K562 (cell line): ENCODE data around the gene CDCA4. TPM values are rescaled to one million over a fixed set of nuclear protein-coding genes. Genes with fewer than 3 reads are reported as not detected.

ENCODE experiments used
- ATAC-seq: fragments of 200-7000 bp; cut with Tn5 transposase; 3 replicates; pipeline ENCODE4 v1.9.1; 2020; ENCODE audit warnings: moderate library complexity
- BruUV-seq: library from RNA; stranded (reverse); fragments of 400-500 nt; replicated peaks from 2 replicates; lab custom pipeline; 2021; lab: Mats Ljungman, UMichigan
- CTCF ChIA-PET: fragments of 300-600 bp; formaldehyde crosslinking; extraction: SDS; loops from one replicate; lab custom pipeline; 2021; ENCODE audit warnings: low intra/inter-chr PET ratio; lab: Yijun Ruan, JAX
- POLR2A ChIA-PET: fragments of 300-600, 350-650 bp; sonication (Branson Sonifier 250); formaldehyde crosslinking; extraction: SDS; loops from one replicate; lab custom pipeline; 2021; ENCODE audit warnings: antibody characterized with exemption, inconsistent platforms; lab: Yijun Ruan, JAX
- DNase-seq, 4 experiments: peaks; one replicate each; pipeline versions ENCODE4 v3.0.0 to v3.0.0-alpha.2; 2011 to 2018; ENCODE audit warnings: low spot score in 3 of 4, mixed read lengths in 3 of 4; ENCODE audit errors: extremely low read depth in 1 of 4
- FAIRE-seq: peaks from 2 replicates; lab custom pipeline; 2011; peaks lifted over from hg19 to GRCh38; lab: Jason Lieb, UNC
- H2AFZ ChIP-seq: 2 replicates; pipeline ENCODE4 v1.6.0; 2011; ENCODE audit warnings: low read depth, low read length, control low read depth, inconsistent platforms
- H3K27ac ChIP-seq: fragments of 200-600 bp; 3 replicates; pipeline ENCODE4 v1.8.0; 2011; ENCODE audit warnings: low read depth, mild to moderate bottlenecking, control low read depth, inconsistent platforms, low read length, moderate library complexity, mixed read lengths; ENCODE audit errors: extremely low read depth
- H3K27me3 ChIP-seq, 2 experiments: fragments of 300-600 bp in 1 of 2; 2 replicates in 1 of 2; 3 replicates in 1 of 2; pipeline versions ENCODE4 v1.6.0 to v1.8.0; 2011; ENCODE audit warnings: inconsistent platforms in 2 of 2, low read length in 2 of 2, mild to moderate bottlenecking in 1 of 2, mixed read lengths in 1 of 2, moderate library complexity in 1 of 2; ENCODE audit not compliant: control insufficient read depth in 2 of 2, insufficient read depth in 2 of 2
- H3K36me3 ChIP-seq: fragments of 300-600 bp; 3 replicates; pipeline ENCODE4 v1.8.0; 2011; ENCODE audit warnings: mild to moderate bottlenecking, low read length, inconsistent platforms; ENCODE audit not compliant: control insufficient read depth, insufficient read depth
- H3K4me1 ChIP-seq, 2 experiments: fragments of 200-600 bp in 1 of 2; replicated peaks in 1 of 2; 2 replicates in 1 of 2; 3 replicates in 1 of 2; pipeline versions ENCODE4 v1.5.1 to v1.8.0; 2011; ENCODE audit warnings: inconsistent platforms in 2 of 2, low read length in 2 of 2, mild to moderate bottlenecking in 1 of 2, mixed read lengths in 1 of 2, moderate library complexity in 1 of 2; ENCODE audit not compliant: control insufficient read depth in 2 of 2, insufficient read depth in 2 of 2
- H3K4me2 ChIP-seq: 2 replicates; pipeline ENCODE4 v1.6.1; 2011; ENCODE audit warnings: low read length, control low read depth, inconsistent platforms, mixed read lengths; ENCODE audit not compliant: insufficient read depth
- H3K4me3 ChIP-seq: fragments of 200-600 bp; sonication (generic), shearing (Covaris generic); 2 replicates; pipeline ENCODE4 v1.5.1; 2016; ENCODE audit warnings: control low read depth, inconsistent platforms
- H3K79me2 ChIP-seq: fragments of 200-600 bp; 3 replicates; pipeline ENCODE4 v1.8.0; 2011; ENCODE audit warnings: low read length, inconsistent platforms; ENCODE audit not compliant: control insufficient read depth, insufficient read depth
- H3K9ac ChIP-seq, 2 experiments: 2 replicates each; pipeline versions ENCODE4 v1.6.0 to v1.6.1; 2011; ENCODE audit warnings: low read depth in 2 of 2, low read length in 2 of 2, control low read depth in 1 of 2, inconsistent platforms in 1 of 2, mild to moderate bottlenecking in 1 of 2, mixed read lengths in 1 of 2; ENCODE audit not compliant: insufficient read depth in 1 of 2
- H3K9me1 ChIP-seq: one replicate; pipeline ENCODE4 v1.6.0; 2011; ENCODE audit warnings: inconsistent platforms, mild to moderate bottlenecking, low read length, moderate library complexity; ENCODE audit not compliant: control insufficient read depth, insufficient read depth
- H3K9me3 ChIP-seq: replicated peaks from 2 replicates; pipeline ENCODE4 v1.5.1; 2011; ENCODE audit warnings: low read depth, low read length, inconsistent platforms; ENCODE audit not compliant: control insufficient read depth, insufficient read depth
- H4K20me1 ChIP-seq: replicated peaks from 2 replicates; pipeline ENCODE4 v1.6.1; 2011; ENCODE audit warnings: low read length, inconsistent platforms, mixed read lengths; ENCODE audit not compliant: control insufficient read depth, insufficient read depth
- FOXP4 ChIP-seq: sonication (generic); formaldehyde crosslinking; IDR thresholded peaks from 2 replicates; pipeline ENCODE4 v1.8.0; 2022; ENCODE audit warnings: mild to moderate bottlenecking, missing genetic modification reagents, borderline replicate concordance
- NR4A1 ChIP-seq, 2 experiments: fragments of 250-450 bp in 1 of 2; fragments of 450-650 bp in 1 of 2; sonication (Bioruptor Pico) in 1 of 2; IDR thresholded peaks; 2 replicates each; pipeline versions ENCODE4 v1.4.0 to v1.6.1; 2016 to 2020; ENCODE audit warnings: mild to moderate bottlenecking in 2 of 2, missing compliant biosample characterization in 1 of 2, missing genetic modification characterization in 1 of 2, moderate library complexity in 1 of 2
- RBM17 ChIP-seq: fragments of 200-400 bp; formaldehyde crosslinking; IDR thresholded peaks from 2 replicates; pipeline ENCODE4 v1.6.1; 2017; ENCODE audit warnings: low read depth, mild to moderate bottlenecking, low read length, borderline replicate concordance
- ZBTB1 ChIP-seq: sonication (generic); formaldehyde crosslinking; IDR thresholded peaks from 2 replicates; pipeline ENCODE4 v1.8.1; 2023; ENCODE audit warnings: missing genetic modification reagents, low read depth, mild to moderate bottlenecking, borderline replicate concordance
- ZC3H8 ChIP-seq: fragments of 450-650 bp; IDR thresholded peaks from 2 replicates; pipeline ENCODE4 v1.6.1; 2017
- ZNF551 ChIP-seq: fragments of 250-450 bp; sonication (Bioruptor Pico); IDR thresholded peaks from 2 replicates; pipeline ENCODE4 v1.5.0; 2021; ENCODE audit warnings: mild to moderate bottlenecking, moderate library complexity
- ZNF696 ChIP-seq: fragments of 250-450 bp; sonication (Bioruptor Pico); conservative IDR thresholded peaks from 2 replicates; pipeline ENCODE4 v1.4.0; 2020; ENCODE audit warnings: mild to moderate bottlenecking, moderate library complexity
- WGBS: fragments of 100-300 bp; shearing (Covaris generic); methylation state at CpG from one replicate; pipeline ENCODE4 v1.1.6; 2016; ENCODE audit warnings: low coverage, mixed read lengths; ENCODE audit not compliant: insufficient coverage; ENCODE audit errors: missing lambda C conversion rate; 5-methylcytosine and 5-hydroxymethylcytosine counted together
- in situ Hi-C: fragments of 300-500 bp; cut with MboI; formaldehyde crosslinking; loops from 4 replicates; pipeline ENCODE4 v1.15.0; 2018; ENCODE audit warnings: inconsistent platforms, mixed read lengths
- intact Hi-C: fragments of 100-400 bp; cut with micrococcal nuclease; formaldehyde crosslinking; loops from 2 replicates; pipeline ENCODE4 v1.14.2; 2022
- polyA plus RNA-seq, 8 experiments: library from polyadenylated mRNA; depleted of rRNA in 4 of 8; stranded (reverse) in 5 of 8; unstranded in 3 of 8; fragments of >200 nt; fragmentation: Nextera tagmentation in 2 of 8; fragmentation: Illumina TruSeq in 1 of 8; extraction: Ambion mirVana in 2 of 8; extraction: Trizol in 1 of 8; gene quantifications; 2 replicates each; pipeline versions ENCODE4 v1.2.1 to v1.2.3, GENCODE V29; 2011 to 2014; ENCODE audit warnings: inconsistent platforms in 1 of 8, missing spikeins in 1 of 8
- total RNA-seq, 7 experiments: library from RNA; depleted of rRNA in 6 of 7; stranded (reverse); fragments of >200 nt in 6 of 7; fragmentation: Illumina TruSeq in 2 of 7; extraction: Trizol in 2 of 7; gene quantifications; 2 replicates each; pipeline versions ENCODE4 v1.2.1 to v1.2.3, GENCODE V29; 2011 to 2021; ENCODE audit warnings: low replicate concordance in 1 of 7
- TF ChIP-seq, protein P1 (sequence below), 2 experiments: fragments of 450-650 bp in 1 of 2; sonication (generic) in 1 of 2; formaldehyde crosslinking in 1 of 2; IDR thresholded peaks in 1 of 2; conservative IDR thresholded peaks in 1 of 2; 2 replicates each; pipeline versions ENCODE4 v1.6.1 to v1.8.1; 2016 to 2023; ENCODE audit warnings: mild to moderate bottlenecking in 2 of 2, moderate library complexity in 2 of 2, inconsistent platforms in 1 of 2, missing genetic modification reagents in 1 of 2
- TF ChIP-seq, protein P2 (sequence below): IDR thresholded peaks from 2 replicates; pipeline ENCODE4 v1.6.1; 2011; ENCODE audit not compliant: insufficient read length; ENCODE audit errors: extremely low read depth
- TF ChIP-seq, protein P3 (sequence below): fragments of 200-800 bp; sonication (Bioruptor generic); IDR thresholded peaks from 2 replicates; pipeline ENCODE4 v1.6.1; 2017; ENCODE audit warnings: missing genetic modification characterization, missing compliant biosample characterization

CDCA4 gene
- total and polyA plus RNA-seq, 9 of the 15 experiments (the other 6 are each of a cell fraction or from before 2014, with no cell fraction given), result 6.6 to 44.2 (median 23.0) TPM

DNA sequence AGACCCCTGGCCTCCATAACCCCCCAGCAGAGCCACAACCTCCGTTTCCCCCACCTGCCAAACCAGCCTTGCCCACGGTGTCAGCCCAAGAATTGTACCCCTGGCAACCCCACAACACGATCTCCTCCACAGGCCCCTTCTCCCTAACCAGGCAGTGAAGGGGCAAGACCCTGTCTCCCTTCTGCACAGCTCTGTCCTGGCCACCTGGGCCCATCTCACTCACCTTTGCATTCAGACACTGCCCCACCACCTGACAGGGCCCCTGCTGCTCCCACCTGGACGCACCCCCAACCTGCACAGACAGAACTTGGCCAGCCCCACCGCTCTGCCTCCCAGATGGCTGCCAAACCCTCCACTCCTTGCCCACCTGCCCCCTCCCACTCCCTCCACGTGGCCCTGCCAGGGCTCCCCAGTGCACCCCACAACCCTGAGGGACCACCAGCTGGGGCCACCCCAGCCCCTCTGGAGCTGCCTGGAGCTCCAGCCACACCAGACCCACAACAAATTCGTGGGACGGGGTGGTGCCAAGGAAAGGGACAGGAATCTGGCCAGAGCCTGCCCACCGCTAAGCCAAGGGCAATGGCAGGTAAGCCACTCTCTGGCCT is 54.5 kb downstream of the CDCA4 start:
- Histone ChIP-seq H3K4me3 (no peak overlapping the region), H3K36me3 (no peaks in the 10 kb centered on the region), H3K27me3 (peaks cover 5 to 45% of the 10 kb centered on the region in 2 experiments; a peak in 3 of 5 replicates), H3K9me3 (no peaks in the 10 kb centered on the region), H3K79me2 (no peaks in the 10 kb centered on the region), H3K9me1 (no peaks in the 10 kb centered on the region), H4K20me1 (peaks cover 6% of the 10 kb centered on the region; the same call in 1 of the 2 replicates), H3K27ac (no peak overlapping the region), H3K4me2 (no peak overlapping the region), H2AFZ (no peak overlapping the region), H3K4me1 (peaks cover 0 to 38% of the 10 kb centered on the region in 2 experiments; a peak in 3 of 5 replicates), H3K9ac (no peak overlapping the region)
- ChIA-PET POLR2A (no interaction called here), CTCF (no interaction called here)
- intact Hi-C loops, result no loop called here
- in situ Hi-C loops, result no loop called here
- TF ChIP-seq RBM17 (no peak), ZNF551 (CRISPR knock-in tag) (no peak), FOXP4 (no peak), ZBTB1 (CRISPR knock-in tag) (no peak), ZC3H8 (no peak), ZNF696 (CRISPR knock-in tag) (no peak), NR4A1 (CRISPR knock-in tag; IDR thresholded peaks at IDR 0.05) (no peak), NR4A1 (tag; IDR thresholded peaks at IDR 0.05) (no peak)
- TF ChIP-seq, protein P1, sequence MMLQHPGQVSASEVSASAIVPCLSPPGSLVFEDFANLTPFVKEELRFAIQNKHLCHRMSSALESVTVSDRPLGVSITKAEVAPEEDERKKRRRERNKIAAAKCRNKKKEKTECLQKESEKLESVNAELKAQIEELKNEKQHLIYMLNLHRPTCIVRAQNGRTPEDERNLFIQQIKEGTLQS (IDR thresholded peaks at IDR 0.05), result no peak
- TF ChIP-seq, protein P1 (CRISPR knock-in tag; conservative IDR thresholded peaks at IDR 0.05), result no peak
- TF ChIP-seq, protein P2, sequence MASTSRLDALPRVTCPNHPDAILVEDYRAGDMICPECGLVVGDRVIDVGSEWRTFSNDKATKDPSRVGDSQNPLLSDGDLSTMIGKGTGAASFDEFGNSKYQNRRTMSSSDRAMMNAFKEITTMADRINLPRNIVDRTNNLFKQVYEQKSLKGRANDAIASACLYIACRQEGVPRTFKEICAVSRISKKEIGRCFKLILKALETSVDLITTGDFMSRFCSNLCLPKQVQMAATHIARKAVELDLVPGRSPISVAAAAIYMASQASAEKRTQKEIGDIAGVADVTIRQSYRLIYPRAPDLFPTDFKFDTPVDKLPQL, result no peak
- TF ChIP-seq, protein P3, sequence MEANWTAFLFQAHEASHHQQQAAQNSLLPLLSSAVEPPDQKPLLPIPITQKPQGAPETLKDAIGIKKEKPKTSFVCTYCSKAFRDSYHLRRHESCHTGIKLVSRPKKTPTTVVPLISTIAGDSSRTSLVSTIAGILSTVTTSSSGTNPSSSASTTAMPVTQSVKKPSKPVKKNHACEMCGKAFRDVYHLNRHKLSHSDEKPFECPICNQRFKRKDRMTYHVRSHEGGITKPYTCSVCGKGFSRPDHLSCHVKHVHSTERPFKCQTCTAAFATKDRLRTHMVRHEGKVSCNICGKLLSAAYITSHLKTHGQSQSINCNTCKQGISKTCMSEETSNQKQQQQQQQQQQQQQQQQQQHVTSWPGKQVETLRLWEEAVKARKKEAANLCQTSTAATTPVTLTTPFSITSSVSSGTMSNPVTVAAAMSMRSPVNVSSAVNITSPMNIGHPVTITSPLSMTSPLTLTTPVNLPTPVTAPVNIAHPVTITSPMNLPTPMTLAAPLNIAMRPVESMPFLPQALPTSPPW (CRISPR knock-in tag), result no peak
- DNase-seq (no peak), FAIRE-seq (no peak), ATAC-seq (no peak)
- BruUV-seq, result no TSS peak
- WGBS, result 0% methylated on average over 3 of the region's 9 CpGs
